HCT116 (cell line): ENCODE results near the gene AIFM2.

Source experiments
- CTCF ChIP-seq, 3 experiments: fragments of 200-600 bp in 1 of 3; sonication (generic) in 1 of 3; IDR thresholded peaks in 2 of 3; conservative IDR thresholded peaks in 1 of 3; 2 replicates each; pipeline ENCODE4 v1.5.1; 2012 to 2017; ENCODE audit warnings: low read depth in 2 of 3, low read length in 2 of 3, antibody characterized with exemption in 1 of 3, borderline replicate concordance in 1 of 3, control low read depth in 1 of 3, mild to moderate bottlenecking in 1 of 3, mixed read lengths in 1 of 3, mixed run types in 1 of 3, moderate library complexity in 1 of 3; ENCODE audit not compliant: insufficient read depth in 1 of 3
- POLR2AphosphoS5 ChIP-seq: IDR thresholded peaks from 2 replicates; pipeline ENCODE4 v1.6.1; 2011; ENCODE audit warnings: mild to moderate bottlenecking, low read depth, low read length, moderate library complexity

GRCh38 chr10:70166394-70166793, 33.8 kb upstream of the AIFM2 start:
- TF ChIP-seq POLR2AphosphoS5 (no peak), CTCF (IDR thresholded peaks at IDR 0.05 in 2 of 3, conservative IDR thresholded peaks at IDR 0.05 in 1 of 3; ENCODE audit: borderline replicate concordance in 1 of 3, insufficient read depth in 1 of 3, low read depth in 2 of 3, low read length in 2 of 3) (no peak)
